Inferior parietal cortex (tissue), 1 donor: ENCODE data around the gene DYNAP.

Experiments used
- DNase-seq: peaks from one replicate; pipeline ENCODE4 v3.0.0-alpha.2; 2016; ENCODE audit errors: extremely low spot score

DYNAP gene

DNA sequence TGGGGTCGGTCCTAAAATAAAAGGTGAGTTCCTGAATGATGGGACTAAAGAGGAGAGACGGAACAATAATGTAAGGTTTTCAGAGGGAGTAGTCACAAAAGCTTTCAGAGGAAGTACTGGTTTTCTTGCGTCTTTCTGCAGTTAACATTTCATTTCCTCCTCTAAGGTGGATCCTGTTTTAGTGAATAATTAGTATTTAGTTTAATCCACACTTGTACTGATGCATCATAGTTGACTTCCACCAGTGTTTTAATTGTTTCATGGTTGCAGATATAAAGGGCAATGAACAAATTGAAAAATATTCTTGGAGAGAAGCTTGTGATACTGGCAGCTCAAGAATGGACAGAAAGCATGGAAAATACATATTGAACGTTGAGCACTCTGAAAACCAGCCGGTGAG is at the start of gene DYNAP:
TSS of gene DYNAP (plus strand) at position 301 of the 400 bp plus-strand sequence. CDS start at position 339, 38 bp downstream.
- DNase-seq, result no peak

DNA sequence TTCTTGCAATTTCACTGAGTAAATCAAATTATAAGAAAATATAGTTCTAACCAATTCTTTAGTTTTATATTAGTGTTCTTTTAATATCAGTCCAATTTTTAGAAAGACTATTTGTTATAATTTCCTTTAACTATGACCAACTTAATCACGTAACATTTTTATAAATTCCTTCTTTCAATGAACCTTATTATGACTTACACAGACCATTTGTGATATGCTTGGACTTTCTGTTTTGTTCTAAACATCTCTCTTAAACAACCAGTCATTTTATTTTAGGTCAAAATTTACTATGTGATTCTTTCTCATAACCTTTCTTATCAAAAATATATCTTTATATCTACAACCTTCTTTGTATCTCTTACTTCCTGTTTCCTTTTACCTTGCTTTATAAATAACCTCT is 39.5 kb upstream of the DYNAP start:
- no peak for DNase-seq

DNA sequence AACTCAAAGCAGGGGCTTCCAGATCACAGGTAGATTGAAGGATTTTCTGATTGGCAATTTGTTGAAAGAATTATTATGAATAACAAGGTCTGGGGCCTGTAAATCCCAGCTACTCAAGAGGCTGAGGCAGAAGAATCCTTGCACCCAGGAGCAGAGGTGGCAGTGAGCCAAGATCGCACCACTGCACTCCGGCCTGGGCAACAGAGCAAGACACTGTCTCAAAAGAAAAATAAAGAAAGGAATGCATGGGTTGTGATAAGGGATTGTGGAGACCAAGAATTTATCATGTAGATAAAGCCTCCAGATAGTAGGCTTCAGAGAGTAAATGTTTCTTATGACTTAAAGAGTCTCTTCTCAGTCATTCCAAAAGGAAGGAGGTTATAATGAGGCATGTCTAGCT is 35.8 kb upstream of the DYNAP start:
- no peak for DNase-seq

GRCh38 chr18:54555996-54556395 is 35.0 kb upstream of the DYNAP start:
- DNase-seq, result no peak

DNA sequence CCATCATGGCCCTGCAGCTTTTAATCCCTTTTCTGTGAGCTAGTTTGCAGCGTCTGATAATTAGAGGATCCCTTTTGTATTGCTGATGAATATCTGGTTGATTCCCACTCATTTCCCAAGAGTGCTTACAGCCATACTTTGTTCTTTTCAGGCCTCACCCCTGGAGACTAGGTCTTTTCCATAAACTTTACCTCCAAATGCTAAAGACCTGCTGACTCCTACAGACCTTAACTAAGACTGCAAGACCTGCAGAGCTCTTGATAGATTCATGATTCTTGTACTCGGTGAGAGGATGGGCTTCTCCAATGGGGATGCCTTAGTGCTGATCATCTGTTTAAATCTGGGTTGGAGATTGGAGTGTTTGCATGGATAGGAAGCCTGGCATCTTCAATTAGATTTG is 33.1 kb upstream of the DYNAP start:
- no peak for DNase-seq

- DNase-seq, result peak; percentile 4
Observed at GRCh38 chr18:54558609-54559585, 32.1 kb upstream of the DYNAP start.

DNA sequence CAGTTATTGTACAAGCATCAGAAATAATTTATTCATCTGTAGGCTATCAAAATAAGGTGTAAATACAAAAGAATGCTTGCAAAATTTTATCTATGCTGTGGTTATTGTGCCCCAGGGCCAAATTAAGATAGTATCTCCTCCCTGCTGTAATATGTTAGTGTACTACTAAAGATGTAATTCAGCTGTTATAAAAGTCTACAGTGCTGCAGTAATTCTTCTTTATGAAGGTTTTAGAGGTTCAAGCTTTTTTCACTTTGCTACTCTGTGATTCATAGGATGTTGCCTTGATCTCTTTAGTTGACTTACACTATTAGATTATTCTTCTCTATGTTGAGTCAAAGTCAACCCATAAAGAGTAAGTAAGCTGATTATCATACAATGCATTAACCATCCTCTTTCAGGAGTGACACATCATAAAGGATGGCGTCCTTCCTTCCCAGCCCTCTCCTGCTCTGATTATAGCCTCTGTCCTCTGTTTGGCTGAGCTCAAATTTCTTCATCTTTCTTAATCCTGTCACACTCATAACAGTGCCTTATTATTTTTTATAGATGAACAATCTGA is 29.3 kb upstream of the DYNAP start:
- no peak for DNase-seq

DNA sequence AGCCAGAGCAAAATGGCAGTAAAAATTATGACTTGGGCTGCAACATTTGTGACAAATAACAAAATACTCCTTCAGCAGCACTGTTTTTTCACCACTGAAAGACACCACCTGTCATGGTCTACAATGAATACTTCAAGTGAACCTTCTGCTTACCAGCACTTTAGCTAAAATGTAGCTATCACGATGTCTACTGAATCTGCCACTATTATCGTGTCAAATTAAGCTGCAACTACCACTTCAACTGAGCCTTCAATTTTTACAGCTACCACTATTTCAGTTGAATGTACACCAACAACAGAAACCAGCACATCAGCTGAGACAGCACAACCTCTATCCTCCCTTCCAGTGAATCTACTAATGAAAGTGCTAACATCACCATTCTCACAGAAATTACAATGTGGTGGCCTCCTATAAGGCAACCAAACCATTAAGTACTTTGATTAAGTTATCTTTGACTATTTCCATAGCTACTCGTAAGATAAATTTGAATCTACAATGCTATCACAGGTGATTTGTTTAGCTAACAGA is 10.8 kb upstream of the DYNAP start:
- no peak for DNase-seq

- DNase-seq, result no peak
Observed at GRCh38 chr18:54584065-54584464, 7.0 kb upstream of the DYNAP start.

DNA sequence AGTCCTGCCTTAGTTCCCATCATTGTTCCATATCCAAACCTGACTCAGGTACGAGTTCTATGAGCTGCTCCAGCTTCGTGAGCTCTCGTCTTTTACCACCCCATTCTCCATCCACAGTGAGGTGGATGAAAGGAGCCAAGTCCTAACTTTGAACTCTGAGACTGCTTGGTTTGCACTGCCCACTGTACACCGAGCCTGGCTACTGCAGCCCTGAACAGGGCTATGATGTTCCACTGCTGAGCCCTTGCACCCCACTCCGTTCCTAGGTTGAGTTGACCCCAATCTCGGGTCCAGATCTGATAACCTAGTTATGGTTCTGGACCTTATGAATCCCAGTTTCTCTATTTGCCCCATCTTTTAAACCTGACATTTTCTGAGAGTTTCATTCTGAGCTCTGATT is 5.3 kb upstream of the DYNAP start:
- no peak for DNase-seq

GRCh38 chr18:54604211-54604610 is 13.2 kb downstream of the DYNAP start:
- DNase-seq, result no peak

- DNase-seq, result no peak
Observed at GRCh38 chr18:54606835-54607212, 15.8 kb downstream of the DYNAP start.

- DNase-seq, result no peak
Observed at GRCh38 chr18:54607213-54608027, 16.4 kb downstream of the DYNAP start.

DNA sequence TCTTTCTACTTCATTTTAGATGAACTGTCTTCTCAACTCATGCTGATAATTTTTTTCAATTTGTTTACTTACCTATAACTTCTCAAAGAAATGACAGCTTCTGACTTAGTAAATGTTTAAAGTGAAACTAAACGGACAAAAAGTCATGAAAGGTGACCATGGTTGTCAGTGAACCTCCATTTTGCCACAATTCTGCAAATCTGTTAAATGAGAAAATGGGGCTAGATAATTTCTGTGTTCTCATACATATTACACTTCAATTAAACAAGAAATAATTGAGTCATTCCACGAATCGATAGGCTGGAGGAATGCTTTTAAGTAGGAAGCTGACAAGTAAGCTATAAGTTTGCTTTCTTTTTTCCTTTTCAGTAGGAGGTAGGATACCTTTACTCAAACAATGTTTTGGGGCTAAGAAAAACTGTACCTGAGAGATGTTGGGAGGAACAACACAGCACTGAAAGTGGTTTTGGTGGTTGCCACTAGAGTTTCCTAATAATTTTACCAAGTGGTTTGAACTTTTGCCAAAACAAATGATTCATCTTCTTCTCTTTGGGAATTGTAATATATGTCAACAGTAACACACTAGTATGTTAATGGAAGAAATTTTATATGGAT is 17.1 kb downstream of the DYNAP start:
- no peak for DNase-seq

DNA sequence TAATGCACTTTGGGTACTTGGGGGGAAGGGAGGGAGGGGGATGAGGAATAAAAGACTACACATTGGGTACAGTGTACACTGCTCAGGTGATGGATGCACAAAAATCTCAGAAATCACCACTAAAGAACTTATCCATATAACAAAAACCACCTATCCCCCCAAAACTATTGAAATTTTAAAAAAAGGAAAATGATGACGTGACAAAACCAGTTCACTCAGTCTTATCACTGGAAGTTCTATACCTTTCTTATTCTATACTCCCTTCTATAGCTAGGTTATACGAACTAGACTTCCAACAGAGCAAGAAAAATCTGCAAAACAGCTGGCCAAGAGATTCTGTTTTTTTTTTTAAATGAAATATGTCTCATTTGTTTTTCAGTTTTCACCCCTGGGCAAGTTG is 20.8 kb downstream of the DYNAP start:
- DNase-seq, result no peak

- no peak for DNase-seq
Observed at GRCh38 chr18:54612237-54612636, 21.2 kb downstream of the DYNAP start.

DNA sequence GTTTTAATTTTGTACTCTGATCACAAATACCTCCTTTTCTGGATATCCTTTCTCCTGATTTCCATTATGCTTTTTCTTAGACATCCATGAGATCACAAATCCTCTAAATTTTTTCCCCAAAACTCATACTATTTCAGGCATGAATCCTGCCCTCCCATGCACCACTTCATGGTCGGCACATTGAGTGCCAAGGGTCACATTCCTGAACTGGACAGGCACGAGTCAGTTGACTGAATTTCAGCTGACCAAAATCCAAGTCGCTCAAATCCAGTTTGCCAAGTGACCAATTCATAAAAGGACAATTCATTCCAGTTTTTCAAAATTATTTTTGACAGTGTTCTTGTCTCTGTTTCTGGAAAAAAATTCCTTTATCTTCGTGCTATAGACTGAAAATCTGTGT is 22.1 kb downstream of the DYNAP start:
- no peak for DNase-seq

DNA sequence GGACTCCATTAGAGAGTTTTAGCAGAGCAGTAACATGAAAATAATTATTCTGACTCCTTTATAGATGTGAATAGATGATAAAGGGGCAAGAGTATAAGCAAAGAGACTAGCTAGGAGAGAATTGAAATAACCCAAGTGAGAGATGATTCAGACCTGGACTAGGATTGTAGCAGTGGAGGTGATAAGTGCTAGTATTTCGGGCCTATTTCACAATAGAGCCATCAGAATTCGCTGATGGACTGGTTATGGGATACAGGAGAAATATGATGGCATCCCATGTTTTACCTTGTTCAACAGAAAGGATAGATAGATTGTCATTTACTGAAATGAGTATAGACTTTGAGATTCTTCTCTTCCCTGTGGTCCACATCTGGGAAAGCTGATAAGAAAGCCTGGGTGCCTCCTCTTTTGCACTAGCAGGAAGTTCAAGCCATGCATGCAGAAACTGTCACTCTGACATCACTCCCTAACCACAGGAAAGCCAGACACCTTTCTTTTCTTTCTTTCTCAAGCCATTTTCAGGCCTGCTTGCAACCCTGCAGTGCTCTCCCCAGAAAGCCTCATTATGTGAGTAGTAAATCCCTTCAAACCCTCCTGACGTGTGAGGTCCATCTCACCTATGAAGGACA is 25.3 kb downstream of the DYNAP start:
- DNase-seq, result no peak

DNA sequence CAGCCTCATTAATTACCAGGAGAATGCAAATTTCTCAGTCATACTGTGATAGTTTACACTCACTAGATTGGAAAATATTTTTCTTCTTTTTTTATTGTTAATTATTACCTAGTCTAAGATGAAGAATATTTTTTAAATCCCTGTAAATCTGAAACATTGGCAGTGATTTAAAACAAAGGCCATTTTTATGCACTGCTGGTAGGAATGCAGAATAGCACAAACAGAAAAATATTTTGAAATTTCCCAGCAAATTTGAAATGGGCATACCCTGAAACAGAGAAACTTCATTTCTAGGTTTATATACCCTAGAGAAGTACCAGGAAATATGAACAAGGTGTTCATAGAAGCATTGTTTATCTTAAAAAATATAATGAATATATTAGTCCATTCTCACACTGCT is 31.0 kb downstream of the DYNAP start:
- no peak for DNase-seq

DNA sequence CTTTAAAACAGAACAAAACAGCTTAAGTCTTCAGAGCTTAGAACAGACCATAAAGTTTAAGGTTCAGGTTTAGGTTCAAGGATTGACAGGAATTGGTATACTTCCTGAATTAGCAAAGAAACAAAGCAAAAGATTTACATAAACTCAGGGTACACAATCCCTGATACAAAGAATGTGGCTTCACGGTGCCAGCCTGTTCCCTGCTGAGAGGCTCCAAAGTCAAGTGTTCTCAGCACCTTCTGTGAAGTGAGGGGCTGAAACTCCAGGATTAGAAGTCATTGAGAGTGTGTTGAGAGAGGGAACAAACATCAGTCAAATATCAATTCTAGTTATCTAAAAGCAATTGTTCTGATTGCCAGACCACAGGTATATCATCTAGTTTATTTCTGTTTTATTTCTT is 35.7 kb downstream of the DYNAP start:
- no peak for DNase-seq

- DNase-seq, result no peak
Observed at GRCh38 chr18:54630963-54631362, 39.9 kb downstream of the DYNAP start.
